ENCODE data around the gene PLEKHA6.

PLEKHA6 gene

GRCh38 chr1:204218552-204218951, 141.2 kb downstream of the PLEKHA6 start:
- H3K27ac ChIP-seq (replicated peaks): no peak overlapping the region
- H3K27me3 ChIP-seq (ENCODE audit: insufficient read depth, poor library complexity, severe bottlenecking): no peaks in the 10 kb centered on the region
- TF ChIP-seq SPI1 (IDR thresholded peaks at IDR 0.05; ENCODE audit: borderline replicate concordance, low read depth): no peak
- no peak for TF ChIP-seq CTCF (IDR thresholded peaks at IDR 0.05; ENCODE audit: insufficient read depth, low read length)
- TF ChIP-seq POLR2AphosphoS5 (IDR thresholded peaks at IDR 0.05; ENCODE audit: low read depth): no peak
- TF ChIP-seq REST (IDR thresholded peaks at IDR 0.05; ENCODE audit: insufficient replicate concordance, low read depth): no peak
- TF ChIP-seq GABPA (IDR thresholded peaks at IDR 0.05; ENCODE audit: low read depth): no peak
- no peak overlapping the region for H3K4me3 ChIP-seq (replicated peaks; ENCODE audit: insufficient read depth, low read length)
- DNase-seq (ENCODE audit: low read depth in 1 of 2, low spot score in 1 of 2): no peak

GRCh38 chr1:204217648-204218000, 142.1 kb downstream of the PLEKHA6 start:
- no peak overlapping the region for H3K27ac ChIP-seq (replicated peaks)
- TF ChIP-seq SPI1 (IDR thresholded peaks at IDR 0.05; ENCODE audit: borderline replicate concordance, low read depth) (no peak), REST (IDR thresholded peaks at IDR 0.05; ENCODE audit: insufficient replicate concordance, low read depth) (no peak), GABPA (IDR thresholded peaks at IDR 0.05; ENCODE audit: low read depth) (no peak), POLR2AphosphoS5 (IDR thresholded peaks at IDR 0.05; ENCODE audit: low read depth) (no peak), CTCF (IDR thresholded peaks at IDR 0.05; ENCODE audit: insufficient read depth, low read length) (no peak)
- no peak overlapping the region for H3K4me3 ChIP-seq (replicated peaks; ENCODE audit: insufficient read depth, low read length)
- DNase-seq (ENCODE audit: low read depth in 1 of 2, low spot score in 1 of 2): no peak
- no peaks in the 10 kb centered on the region for H3K27me3 ChIP-seq (ENCODE audit: insufficient read depth, poor library complexity, severe bottlenecking)

- no peak overlapping the region for H3K4me3 ChIP-seq (replicated peaks; ENCODE audit: insufficient read depth, low read length)
- no peak overlapping the region for H3K27ac ChIP-seq (replicated peaks)
- H3K27me3 ChIP-seq (ENCODE audit: insufficient read depth, poor library complexity, severe bottlenecking): no peaks in the 10 kb centered on the region
- no peak for DNase-seq (ENCODE audit: low read depth in 1 of 2, low spot score in 1 of 2)
- TF ChIP-seq GABPA (IDR thresholded peaks at IDR 0.05; ENCODE audit: low read depth) (no peak), REST (IDR thresholded peaks at IDR 0.05; ENCODE audit: insufficient replicate concordance, low read depth) (no peak), POLR2AphosphoS5 (IDR thresholded peaks at IDR 0.05; ENCODE audit: low read depth) (no peak)
These were observed 142.7 kb downstream of the PLEKHA6 start for GRCh38 chr1:204216880-204217647.
